Stimulated activated naive B cell treated with anti-CD40 and anti-IgM and Interleukin-4, amounts not matched to agents 10 μg/mL and 1 μg/mL and 100 μg/mL, for 72 hours (primary cell): ENCODE data around the gene EFHB.
"Not testable (repeated sequence)": the region's sequence is repeated elsewhere in the genome, so short reads cannot be mapped to it uniquely, and the experiment has no call there.

Experiments used
- ATAC-seq, 2 donors: fragments of 150-1000 bp; cut with Tn5 transposase; replicated peaks; 2 replicates each; pipeline ENCODE4 v1.10.0; 2021; ENCODE audit warnings: moderate library complexity in 1 of 2
- DNase-seq: peaks from one replicate; pipeline ENCODE4 v3.0.0; 2021
- H3K27ac Mint-ChIP-seq: one replicate; pipeline ENCODE4 v1.8.0; 2022; ENCODE audit warnings: mild to moderate bottlenecking, mixed read lengths
- H3K27me3 Mint-ChIP-seq, 2 donors: one replicate each; pipeline ENCODE4 v1.8.0; 2022; ENCODE audit warnings: mixed read lengths in 2 of 2
- H3K36me3 Mint-ChIP-seq, 2 donors: one replicate each; pipeline ENCODE4 v1.8.0; 2022; ENCODE audit warnings: mixed read lengths in 2 of 2, mild to moderate bottlenecking in 1 of 2
- H3K4me1 Mint-ChIP-seq, 2 donors: one replicate each; pipeline ENCODE4 v1.8.0; 2022; ENCODE audit warnings: mixed read lengths in 2 of 2, mild to moderate bottlenecking in 1 of 2
- H3K4me3 Mint-ChIP-seq, 2 donors: one replicate each; pipeline ENCODE4 v1.8.0; 2022; ENCODE audit warnings: mild to moderate bottlenecking in 2 of 2, mixed read lengths in 2 of 2, moderate library complexity in 1 of 2
- H3K9me3 Mint-ChIP-seq, 2 donors: one replicate each; pipeline ENCODE4 v1.8.0; 2022; ENCODE audit warnings: mixed read lengths in 2 of 2, mild to moderate bottlenecking in 1 of 2

The EFHB gene

GRCh38 chr3:19901918-19902317 lies 32.1 kb downstream of the EFHB start:
- H3K27me3 Mint-ChIP-seq, result no peaks in the 10 kb centered on the region
- peaks cover 0 to 2% of the 10 kb centered on the region in 2 donors for H3K4me1 Mint-ChIP-seq
- DNase-seq (no peak), ATAC-seq (no peak)
- H3K27ac Mint-ChIP-seq, result no peak overlapping the region
- no peak overlapping the region for H3K4me3 Mint-ChIP-seq
- no peaks in the 10 kb centered on the region for H3K36me3 Mint-ChIP-seq
- peaks cover 0 to 2% of the 10 kb centered on the region in 2 donors for H3K9me3 Mint-ChIP-seq

GRCh38 chr3:19901337-19901736 lies 32.7 kb downstream of the EFHB start:
- H3K27ac Mint-ChIP-seq, result no peak overlapping the region
- no peak for ATAC-seq

GRCh38 chr3:19899833-19900232 lies 34.2 kb downstream of the EFHB start:
- H3K27ac Mint-ChIP-seq, DNase-seq, H3K4me3 Mint-ChIP-seq, H3K9me3 Mint-ChIP-seq, H3K4me1 Mint-ChIP-seq, ATAC-seq, H3K36me3 Mint-ChIP-seq, H3K27me3 Mint-ChIP-seq: not testable (repeated sequence)

More at GRCh38 chr3:19901337-19901736, 32.7 kb downstream of the EFHB start:
- no peaks in the 10 kb centered on the region for H3K27me3 Mint-ChIP-seq
- peaks cover 0 to 2% of the 10 kb centered on the region in 2 donors for H3K4me1 Mint-ChIP-seq
- H3K9me3 Mint-ChIP-seq, result no peaks in the 10 kb centered on the region
- H3K4me3 Mint-ChIP-seq, result no peak overlapping the region
- H3K36me3 Mint-ChIP-seq, result no peaks in the 10 kb centered on the region
- DNase-seq, result no peak

GRCh38 chr3:19899264-19899663 lies 34.8 kb downstream of the EFHB start:
- Mint-ChIP-seq H3K9me3 (no peaks in the 10 kb centered on the region), H3K27ac (no peak overlapping the region), H3K4me1 (peaks cover 0 to 2% of the 10 kb centered on the region in 2 donors), H3K27me3 (no peaks in the 10 kb centered on the region), H3K4me3 (no peak overlapping the region), H3K36me3 (no peaks in the 10 kb centered on the region)
- DNase-seq (no peak), ATAC-seq (no peak)

GRCh38 chr3:19898721-19899120 lies 35.3 kb downstream of the EFHB start:
- Mint-ChIP-seq H3K36me3 (no peaks in the 10 kb centered on the region), H3K4me3 (no peak overlapping the region), H3K27me3 (no peaks in the 10 kb centered on the region), H3K27ac (no peak overlapping the region), H3K9me3 (no peaks in the 10 kb centered on the region), H3K4me1 (peaks cover 0 to 2% of the 10 kb centered on the region in 2 donors)
- ATAC-seq (no peak), DNase-seq (no peak)

- no peaks in the 10 kb centered on the region for H3K36me3 Mint-ChIP-seq
- no peak overlapping the region for H3K4me3 Mint-ChIP-seq
- ATAC-seq (no peak), DNase-seq (no peak)
- H3K9me3 Mint-ChIP-seq, result no peaks in the 10 kb centered on the region
- H3K4me1 Mint-ChIP-seq, result no peaks in the 10 kb centered on the region
- no peak overlapping the region for H3K27ac Mint-ChIP-seq
- H3K27me3 Mint-ChIP-seq, result no peaks in the 10 kb centered on the region
These were observed 42.3 kb downstream of the EFHB start for GRCh38 chr3:19891740-19892139.

GRCh38 chr3:19888428-19889152 lies 45.4 kb downstream of the EFHB start:
- H3K9me3 Mint-ChIP-seq, result no peaks in the 10 kb centered on the region
- no peaks in the 10 kb centered on the region for H3K27me3 Mint-ChIP-seq
- DNase-seq, result no peak
- no peak for ATAC-seq
- no peak overlapping the region for H3K27ac Mint-ChIP-seq
- H3K4me3 Mint-ChIP-seq, result no peak overlapping the region
- no peaks in the 10 kb centered on the region for H3K36me3 Mint-ChIP-seq
- no peaks in the 10 kb centered on the region for H3K4me1 Mint-ChIP-seq

GRCh38 chr3:19887122-19887521 lies 46.9 kb downstream of the EFHB start:
- H3K9me3 Mint-ChIP-seq, H3K27me3 Mint-ChIP-seq, H3K4me3 Mint-ChIP-seq, H3K4me1 Mint-ChIP-seq, ATAC-seq, H3K36me3 Mint-ChIP-seq, DNase-seq: not testable (repeated sequence)
- H3K27ac Mint-ChIP-seq, result peak overlapping the region; percentile 20

- DNase-seq (no peak), ATAC-seq (no peak)
- H3K36me3 Mint-ChIP-seq, result no peaks in the 10 kb centered on the region
These were observed 47.6 kb downstream of the EFHB start for GRCh38 chr3:19886404-19886803.

GRCh38 chr3:19885468-19885867 lies 48.5 kb downstream of the EFHB start:
- no peaks in the 10 kb centered on the region for H3K9me3 Mint-ChIP-seq
- ATAC-seq (peak; percentile 57 to 72), DNase-seq (no peak)
- no peaks in the 10 kb centered on the region for H3K36me3 Mint-ChIP-seq
- H3K27ac Mint-ChIP-seq, result no peak overlapping the region
- no peak overlapping the region for H3K4me3 Mint-ChIP-seq
- H3K27me3 Mint-ChIP-seq, result no peaks in the 10 kb centered on the region
- H3K4me1 Mint-ChIP-seq, result peaks cover 3 to 12% of the 10 kb centered on the region in 2 donors

More at GRCh38 chr3:19886404-19886803, 47.6 kb downstream of the EFHB start:
- no peaks in the 10 kb centered on the region for H3K27me3 Mint-ChIP-seq
- H3K4me3 Mint-ChIP-seq, result no peak overlapping the region
- no peaks in the 10 kb centered on the region for H3K9me3 Mint-ChIP-seq
- peaks cover 0 to 2% of the 10 kb centered on the region in 2 donors for H3K4me1 Mint-ChIP-seq
- H3K27ac Mint-ChIP-seq, result no peak overlapping the region

- Mint-ChIP-seq H3K36me3 (no peaks in the 10 kb centered on the region), H3K4me3 (no peak overlapping the region), H3K27ac (no peak overlapping the region), H3K27me3 (no peaks in the 10 kb centered on the region), H3K4me1 (peaks cover 4 to 13% of the 10 kb centered on the region in 2 donors), H3K9me3 (no peaks in the 10 kb centered on the region)
- DNase-seq, result no peak
- ATAC-seq, result no peak
These were observed 52.2 kb downstream of the EFHB start for GRCh38 chr3:19881852-19882251.

GRCh38 chr3:19881036-19881435 lies 53.0 kb downstream of the EFHB start:
- Mint-ChIP-seq H3K9me3 (no peaks in the 10 kb centered on the region), H3K36me3 (no peaks in the 10 kb centered on the region), H3K4me3 (no peak overlapping the region), H3K4me1 (peaks cover 4 to 13% of the 10 kb centered on the region in 2 donors), H3K27ac (no peak overlapping the region), H3K27me3 (peaks cover 0 to 3% of the 10 kb centered on the region in 2 donors)
- no peak for ATAC-seq
- DNase-seq, result no peak

- no peaks in the 10 kb centered on the region for H3K9me3 Mint-ChIP-seq
- H3K27ac Mint-ChIP-seq, result no peak overlapping the region
- H3K36me3 Mint-ChIP-seq, result no peaks in the 10 kb centered on the region
- DNase-seq, result no peak
- ATAC-seq, result no peak
- no peak overlapping the region for H3K4me3 Mint-ChIP-seq
- H3K4me1 Mint-ChIP-seq, result peaks cover 4 to 13% of the 10 kb centered on the region in 2 donors
- peaks cover 7 to 9% of the 10 kb centered on the region in 2 donors for H3K27me3 Mint-ChIP-seq
These were observed 56.4 kb downstream of the EFHB start for GRCh38 chr3:19877656-19878055.

GRCh38 chr3:19866751-19867347 lies 67.2 kb downstream of the EFHB start:
- no peaks in the 10 kb centered on the region for H3K36me3 Mint-ChIP-seq
- no peaks in the 10 kb centered on the region for H3K4me1 Mint-ChIP-seq
- peak; percentile 33 for DNase-seq
- H3K4me3 Mint-ChIP-seq, result no peak overlapping the region
- peaks cover 0 to 11% of the 10 kb centered on the region in 2 donors for H3K27me3 Mint-ChIP-seq
- no peaks in the 10 kb centered on the region for H3K9me3 Mint-ChIP-seq
- peak; percentile 67 to 70 for ATAC-seq
- H3K27ac Mint-ChIP-seq, result no peak overlapping the region

- not testable (repeated sequence) for H3K36me3 Mint-ChIP-seq, H3K27ac Mint-ChIP-seq, ATAC-seq
These were observed 78.7 kb downstream of the EFHB start for GRCh38 chr3:19855318-19855717.

More at GRCh38 chr3:19855318-19855717, 78.7 kb downstream of the EFHB start:
- H3K4me3 Mint-ChIP-seq, DNase-seq, H3K27me3 Mint-ChIP-seq, H3K4me1 Mint-ChIP-seq: not testable (repeated sequence)
- H3K9me3 Mint-ChIP-seq, result peaks cover 6 to 12% of the 10 kb centered on the region in 2 donors
